ENCODE results near the gene DNAAF8. TPM values are rescaled to one million over a fixed set of nuclear protein-coding genes. Genes with fewer than 3 reads are reported as not detected.

Gene DNAAF8
- total RNA-seq, 2 experiments from 2014 or later = 0.10 to 0.62 TPM

Other genes starting within 250 kb of the DNAAF8 start
- gene CDIP1, start 195.8 kb upstream of the DNAAF8 start, total RNA-seq = 10 to 100 TPM; 33.0 to 33.3 TPM
- under 1 TPM; 0.08 to 0.20 TPM for gene C16orf96, start 178.2 kb upstream of the DNAAF8 start, total RNA-seq
- 10 to 100 TPM; 21.3 to 25.4 TPM for gene UBALD1, start 119.6 kb upstream of the DNAAF8 start, total RNA-seq
- 10 to 100 TPM; 63.7 to 64.3 TPM for gene MGRN1, start 109.7 kb upstream of the DNAAF8 start, total RNA-seq
- gene NUDT16L1, start 41.0 kb upstream of the DNAAF8 start, total RNA-seq = 10 to 100 TPM; 26.5 to 29.1 TPM
- 10 to 100 TPM; 12.1 to 16.1 TPM for gene ANKS3, start 266 bp upstream of the DNAAF8 start, total RNA-seq
- gene ZNF500, start 32.6 kb downstream of the DNAAF8 start, total RNA-seq = 1 to 10 TPM; 7.5 to 9.3 TPM
- not detected for gene SEPTIN12, start 53.8 kb downstream of the DNAAF8 start, total RNA-seq
- gene SMIM22, start 60.8 kb downstream of the DNAAF8 start, total RNA-seq = not detected
- gene ROGDI, start 68.1 kb downstream of the DNAAF8 start, total RNA-seq = 1 to 10 TPM; 3.0 to 3.2 TPM
- gene GLYR1, start 112.8 kb downstream of the DNAAF8 start, total RNA-seq = 10 to 100 TPM; 89.4 to 90.0 TPM
- 10 to 100 TPM; 30.1 to 30.7 TPM for gene UBN1, start 112.9 kb downstream of the DNAAF8 start, total RNA-seq
- gene PPL, start 202.6 kb downstream of the DNAAF8 start, total RNA-seq = not detected
- gene SEC14L5, start 223.8 kb downstream of the DNAAF8 start, total RNA-seq = under 1 TPM; 0.04 to 0.10 TPM